Body of pancreas (tissue), 4 donors: ENCODE measurements around the gene ZNF92. TPM values are rescaled to one million over a fixed set of nuclear protein-coding genes. Genes with fewer than 3 reads are reported as not detected.

ENCODE experiments used
- ATAC-seq: fragments of 150-250 bp; one replicate; pipeline ENCODE4 v1.9.1; 2016
- DNase-seq, 4 donors: peaks; one replicate each; pipeline ENCODE4 v3.0.0-alpha.2; 2019
- H3K27ac ChIP-seq, 4 donors: fragments of 200-600 bp; sonication (generic); 1 replicate in 3 of 4; 2 replicates in 1 of 4; pipeline versions ENCODE4 v1.5.1 to v1.6.1; 2016 to 2019; ENCODE audit warnings: mild to moderate bottlenecking in 1 of 4, mixed read lengths in 1 of 4, moderate library complexity in 1 of 4
- H3K27me3 ChIP-seq, 2 donors: fragments of 200-600 bp; sonication (generic); one replicate each; pipeline ENCODE4 v1.6.0; 2016; ENCODE audit warnings: mild to moderate bottlenecking in 1 of 2
- H3K36me3 ChIP-seq, 2 donors: fragments of 200-600 bp; sonication (generic); replicated peaks in 1 of 2; 2 replicates each; pipeline ENCODE4 v1.5.1; 2016; ENCODE audit warnings: low read depth in 2 of 2; ENCODE audit not compliant: insufficient read depth in 1 of 2
- H3K4me1 ChIP-seq: fragments of 200-600 bp; sonication (generic); one replicate; pipeline ENCODE4 v1.6.0; 2016
- H3K4me3 ChIP-seq, 2 donors: fragments of 200-600 bp; sonication (generic); 1 replicate in 1 of 2; 2 replicates in 1 of 2; pipeline ENCODE4 v1.5.1; 2016 to 2019
- H3K9me3 ChIP-seq, 3 donors: fragments of 200-600 bp; sonication (generic); 1 replicate in 2 of 3; 2 replicates in 1 of 3; pipeline ENCODE4 v1.5.1; 2016
- POLR2A ChIP-seq, 3 donors: fragments of 450-650 bp; IDR thresholded peaks; one replicate each; pipeline ENCODE4 v1.6.1; 2016; ENCODE audit warnings: antibody characterized with exemption in 3 of 3, mild to moderate bottlenecking in 2 of 3
- WGBS, 2 donors: methylation state at CpG; one replicate each; pipeline ENCODE4 v1.1.5; 2017; 5-methylcytosine and 5-hydroxymethylcytosine counted together
- intact Hi-C: fragments of 100-400 bp; cut with DNase I; formaldehyde crosslinking; loops from one replicate; pipeline ENCODE4 v1.15.1; 2023
- total RNA-seq, 2 donors: library from RNA; depleted of rRNA; stranded (reverse); fragments of >200 nt; gene quantifications; one replicate each; pipeline ENCODE4 v1.1.0, GENCODE V29; 2016
- TF ChIP-seq, protein P1 (sequence below), 7 experiments: fragments of 450-650 bp in 4 of 7; fragments of 200-600 bp in 3 of 7; sonication (generic) in 3 of 7; IDR thresholded peaks; one replicate each; pipeline ENCODE4 v1.5.1; 2016 to 2019; ENCODE audit warnings: antibody characterized with exemption in 7 of 7

The ZNF92 gene
- total RNA-seq, 2 donors from 2014 or later = 1.3 to 6.2 TPM

- H3K27me3 ChIP-seq = no peaks in the 10 kb centered on the region
- intact Hi-C loops = no loop called here
- no peaks in the 10 kb centered on the region for H3K36me3 ChIP-seq
- WGBS, 2 donors = 59 to 69% methylated on average over 3 of the region's 3 CpGs
- no peak for ATAC-seq
- TF ChIP-seq POLR2A (IDR thresholded peaks at IDR 0.05) = no peak
- TF ChIP-seq, protein P1, sequence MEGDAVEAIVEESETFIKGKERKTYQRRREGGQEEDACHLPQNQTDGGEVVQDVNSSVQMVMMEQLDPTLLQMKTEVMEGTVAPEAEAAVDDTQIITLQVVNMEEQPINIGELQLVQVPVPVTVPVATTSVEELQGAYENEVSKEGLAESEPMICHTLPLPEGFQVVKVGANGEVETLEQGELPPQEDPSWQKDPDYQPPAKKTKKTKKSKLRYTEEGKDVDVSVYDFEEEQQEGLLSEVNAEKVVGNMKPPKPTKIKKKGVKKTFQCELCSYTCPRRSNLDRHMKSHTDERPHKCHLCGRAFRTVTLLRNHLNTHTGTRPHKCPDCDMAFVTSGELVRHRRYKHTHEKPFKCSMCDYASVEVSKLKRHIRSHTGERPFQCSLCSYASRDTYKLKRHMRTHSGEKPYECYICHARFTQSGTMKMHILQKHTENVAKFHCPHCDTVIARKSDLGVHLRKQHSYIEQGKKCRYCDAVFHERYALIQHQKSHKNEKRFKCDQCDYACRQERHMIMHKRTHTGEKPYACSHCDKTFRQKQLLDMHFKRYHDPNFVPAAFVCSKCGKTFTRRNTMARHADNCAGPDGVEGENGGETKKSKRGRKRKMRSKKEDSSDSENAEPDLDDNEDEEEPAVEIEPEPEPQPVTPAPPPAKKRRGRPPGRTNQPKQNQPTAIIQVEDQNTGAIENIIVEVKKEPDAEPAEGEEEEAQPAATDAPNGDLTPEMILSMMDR (IDR thresholded peaks at IDR 0.05) = no peak
- no peak for DNase-seq
- H3K9me3 ChIP-seq = no peaks in the 10 kb centered on the region
- peaks cover 9% of the 10 kb centered on the region for H3K4me1 ChIP-seq
- no peak overlapping the region for H3K27ac ChIP-seq
- no peak overlapping the region for H3K4me3 ChIP-seq
These were observed 5.7 kb downstream of the ZNF92 start for GRCh38 chr7:65379318-65379717.

GRCh38 chr7:65381742-65382141 is 8.1 kb downstream of the ZNF92 start:
- Histone ChIP-seq H3K9me3 (no peaks in the 10 kb centered on the region), H3K4me1 (peaks cover 9% of the 10 kb centered on the region), H3K36me3 (no peaks in the 10 kb centered on the region), H3K27me3 (no peaks in the 10 kb centered on the region), H3K27ac (no peak overlapping the region), H3K4me3 (no peak overlapping the region)
- TF ChIP-seq, protein P1 (IDR thresholded peaks at IDR 0.05) = no peak
- TF ChIP-seq POLR2A (IDR thresholded peaks at IDR 0.05) = no peak
- WGBS, 2 donors = 88 to 89% methylated on average over 3 of the region's 3 CpGs
- no peak for DNase-seq
- intact Hi-C loops = no loop called here
- no peak for ATAC-seq

DNA sequence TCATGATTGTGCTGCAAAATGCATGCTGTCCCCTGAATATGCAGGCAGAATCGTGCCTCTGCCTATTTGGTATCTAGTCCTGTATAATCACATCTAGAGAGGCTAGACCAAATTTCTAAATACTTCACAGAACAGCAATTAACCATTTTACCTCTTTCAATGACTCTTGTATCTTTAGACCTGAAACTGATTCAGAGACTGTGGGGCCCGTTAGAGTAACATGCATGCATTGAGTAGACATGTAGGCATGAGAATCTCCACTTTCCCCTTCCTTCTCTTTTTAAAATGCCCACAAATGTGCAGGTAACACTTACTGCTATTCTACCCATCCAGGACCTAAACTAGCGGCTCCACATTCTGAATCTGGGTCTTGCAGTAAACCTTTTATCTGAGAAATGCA is 8.8 kb downstream of the ZNF92 start:
- no peak for DNase-seq
- TF ChIP-seq, protein P1 (IDR thresholded peaks at IDR 0.05) = no peak
- TF ChIP-seq POLR2A (IDR thresholded peaks at IDR 0.05) = no peak
- WGBS, 2 donors = 89 to 95% methylated on average over 3 of the region's 3 CpGs

DNA sequence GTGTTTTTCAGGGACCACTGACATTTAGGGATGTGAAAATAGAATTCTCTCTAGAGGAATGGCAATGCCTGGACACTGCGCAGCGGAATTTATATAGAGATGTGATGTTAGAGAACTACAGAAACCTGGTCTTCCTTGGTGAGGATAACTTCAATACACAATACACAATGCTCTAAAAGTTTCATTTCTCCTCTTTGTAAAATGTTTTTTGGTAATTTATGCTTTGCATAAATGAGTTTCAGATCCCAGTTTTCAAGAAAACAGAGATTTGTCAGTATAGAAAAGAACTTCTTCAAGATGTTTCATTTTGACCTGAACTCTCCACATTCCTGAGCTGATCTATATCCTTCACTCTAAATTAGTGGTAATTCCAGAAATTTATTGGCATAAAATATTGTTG is 14.2 kb downstream of the ZNF92 start:
- Histone ChIP-seq H3K27me3 (no peaks in the 10 kb centered on the region), H3K4me3 (no peak overlapping the region), H3K36me3 (peaks cover 0 to 5% of the 10 kb centered on the region in 2 donors), H3K4me1 (peaks cover 9% of the 10 kb centered on the region), H3K27ac (no peak overlapping the region), H3K9me3 (no peaks in the 10 kb centered on the region)
- ATAC-seq = no peak
- TF ChIP-seq POLR2A (IDR thresholded peaks at IDR 0.05) = no peak
- TF ChIP-seq, protein P1 (IDR thresholded peaks at IDR 0.05) = no peak
- intact Hi-C loops = no loop called here
- 97 to 100% methylated on average over 2 of the region's 2 CpGs for WGBS, 2 donors
- no peak for DNase-seq

More for the DNA sequence above, 8.8 kb downstream of the ZNF92 start:
- no peak overlapping the region for H3K4me3 ChIP-seq
- no peaks in the 10 kb centered on the region for H3K9me3 ChIP-seq
- H3K27ac ChIP-seq = no peak overlapping the region
- ATAC-seq = no peak
- H3K36me3 ChIP-seq = no peaks in the 10 kb centered on the region
- peaks cover 9% of the 10 kb centered on the region for H3K4me1 ChIP-seq
- intact Hi-C loops = no loop called here
- H3K27me3 ChIP-seq = no peaks in the 10 kb centered on the region

DNA sequence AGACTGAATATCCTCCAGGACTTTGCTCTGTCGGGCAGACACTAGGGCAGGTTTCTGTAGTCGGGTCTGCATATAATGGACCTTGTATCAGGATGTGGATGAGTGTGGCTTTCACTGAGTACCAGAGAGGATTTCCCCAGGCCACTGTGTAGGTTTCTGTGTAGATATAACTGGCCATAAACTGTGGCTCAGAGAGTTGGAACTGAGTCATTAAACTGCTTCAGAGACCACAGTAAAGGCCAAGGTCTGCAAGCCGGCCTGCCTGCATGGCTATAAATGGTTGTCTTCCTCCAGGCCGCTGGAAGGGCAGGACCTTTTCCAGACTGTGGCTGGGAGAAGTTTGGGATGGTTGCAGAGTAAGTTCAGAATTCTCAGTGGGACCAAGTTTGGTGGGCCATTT is 16.9 kb downstream of the ZNF92 start:
- Histone ChIP-seq H3K27ac (no peak overlapping the region), H3K9me3 (no peaks in the 10 kb centered on the region), H3K4me3 (no peak overlapping the region), H3K36me3 (peaks cover 0 to 5% of the 10 kb centered on the region in 2 donors), H3K4me1 (no peaks in the 10 kb centered on the region), H3K27me3 (no peaks in the 10 kb centered on the region)
- no peak for ATAC-seq
- no peak for DNase-seq
- 91 to 100% methylated on average over 4 of the region's 4 CpGs for WGBS, 2 donors
- intact Hi-C loops = no loop called here
- TF ChIP-seq, protein P1 (IDR thresholded peaks at IDR 0.05) = no peak
- TF ChIP-seq POLR2A (IDR thresholded peaks at IDR 0.05) = no peak
